ENCODE data around the gene CTBP2.

GRCh38 chr10:125147971-125148439, 12.4 kb downstream of the CTBP2 start:
- TF ChIP-seq NCOA1 (CRISPR knock-in tag; IDR thresholded peaks at IDR 0.05): no peak
- TF ChIP-seq CTCF (CRISPR knock-in tag; IDR thresholded peaks at IDR 0.05): no peak
- TF ChIP-seq NR1H2 (CRISPR knock-in tag; IDR thresholded peaks at IDR 0.05; ENCODE audit: borderline replicate concordance, low read depth): no peak
- no peak for TF ChIP-seq ZIK1 (CRISPR knock-in tag; IDR thresholded peaks at IDR 0.05; ENCODE audit: borderline replicate concordance, low read depth)
- TF ChIP-seq MTA3 (CRISPR knock-in tag; IDR thresholded peaks at IDR 0.05): no peak
- TF ChIP-seq ZNF646 (CRISPR knock-in tag; IDR thresholded peaks at IDR 0.05): no peak
- TF ChIP-seq POLR2A (IDR thresholded peaks at IDR 0.05; ENCODE audit: insufficient read depth in 1 of 2, low read depth in 2 of 2, low read length in 2 of 2): no peak
- no peak for TF ChIP-seq REST (IDR thresholded peaks at IDR 0.05; ENCODE audit: borderline replicate concordance in 1 of 2, low read depth in 1 of 2, low read length in 2 of 2)
- no peak for TF ChIP-seq THRA (CRISPR knock-in tag; IDR thresholded peaks at IDR 0.05; ENCODE audit: borderline replicate concordance)

Data from HepG2 (cell line).